T-helper 2 cell treated with Interferon-gamma antibody and Interleukin-4, amounts not matched to agents 5 μg/mL and 100 μg/mL, for 36 hours (primary cell): Measurements from ENCODE around the gene DNAJC25.

Experiments used
- DNase-seq: peaks from one replicate; pipeline ENCODE4 v3.0.0; 2021; ENCODE audit warnings: low spot score
- H3K27ac Mint-ChIP-seq: one replicate; pipeline ENCODE4 v1.8.0; 2021; ENCODE audit warnings: mild to moderate bottlenecking, mixed read lengths
- H3K27me3 Mint-ChIP-seq: one replicate; pipeline ENCODE4 v1.8.0; 2021; ENCODE audit warnings: low read depth, mixed read lengths
- H3K36me3 Mint-ChIP-seq: one replicate; pipeline ENCODE4 v1.8.0; 2021; ENCODE audit warnings: low read depth, mixed read lengths
- H3K4me1 Mint-ChIP-seq: one replicate; pipeline ENCODE4 v1.8.0; 2021; ENCODE audit warnings: low read depth, mixed read lengths
- H3K4me3 Mint-ChIP-seq: one replicate; pipeline ENCODE4 v1.8.0; 2022; ENCODE audit warnings: mild to moderate bottlenecking, moderate library complexity, mixed read lengths
- H3K9me3 Mint-ChIP-seq: one replicate; pipeline ENCODE4 v1.8.0; 2021; ENCODE audit warnings: mixed read lengths

Gene DNAJC25

DNA sequence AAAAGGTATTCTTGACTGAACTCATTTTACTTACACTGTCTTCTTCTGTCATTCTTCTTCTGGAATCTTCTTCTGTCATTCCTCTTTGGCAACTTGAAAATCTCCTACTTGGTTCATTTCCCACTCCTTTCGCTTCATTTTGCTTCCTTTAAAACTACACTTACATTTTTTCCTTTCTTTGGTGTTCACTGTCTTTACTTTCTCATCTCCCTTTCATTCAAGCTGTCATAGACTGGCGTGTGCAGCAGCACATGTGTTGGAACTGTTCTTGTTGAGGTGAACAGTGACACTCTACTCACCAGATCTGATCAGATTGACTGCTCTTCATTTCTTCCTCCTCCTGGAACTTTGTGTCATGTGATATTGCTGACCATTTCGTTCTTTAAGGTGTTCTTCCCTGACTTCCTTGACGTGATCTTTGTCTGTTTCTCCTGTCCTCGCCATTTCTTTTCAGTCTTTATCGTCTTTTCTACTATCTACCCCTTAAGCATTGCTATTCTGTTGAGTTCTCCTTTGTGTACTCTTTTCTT, 6.4 kb downstream of the DNAJC25 start:
- H3K27ac Mint-ChIP-seq = no peak overlapping the region
- peaks cover 21% of the 10 kb centered on the region for H3K4me1 Mint-ChIP-seq
- no peaks in the 10 kb centered on the region for H3K9me3 Mint-ChIP-seq
- peaks cover 1% of the 10 kb centered on the region for H3K36me3 Mint-ChIP-seq
- DNase-seq = no peak
- no peak overlapping the region for H3K4me3 Mint-ChIP-seq
- H3K27me3 Mint-ChIP-seq = no peaks in the 10 kb centered on the region

DNA sequence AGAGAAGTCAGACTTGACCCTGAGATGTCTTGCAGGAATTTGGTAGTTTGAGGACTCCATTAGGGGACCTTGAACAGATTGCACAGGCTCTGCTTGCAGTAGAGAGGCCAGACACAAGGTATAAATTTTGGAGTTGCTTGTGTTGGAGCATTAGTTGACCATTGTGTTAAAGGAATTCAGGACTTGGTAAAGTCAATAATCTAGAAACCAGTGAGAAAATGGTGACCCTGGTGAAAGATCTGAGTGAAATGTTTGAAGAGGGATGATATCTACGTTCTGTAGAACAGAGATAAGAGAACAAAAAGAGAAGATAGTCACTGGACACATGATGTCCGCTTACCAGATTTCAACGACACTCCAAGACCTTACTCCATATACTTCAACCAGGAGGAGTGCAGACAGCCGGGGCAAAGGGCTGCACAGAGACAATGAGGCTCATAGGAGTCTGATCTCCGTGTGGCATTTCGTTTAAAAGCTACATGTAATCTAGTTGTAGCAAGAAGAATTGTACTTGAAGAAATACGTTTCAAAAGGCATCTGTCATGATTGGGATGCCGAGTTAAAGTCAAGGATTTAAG, 13.2 kb downstream of the DNAJC25 start:
- no peak overlapping the region for H3K4me3 Mint-ChIP-seq
- no peak overlapping the region for H3K27ac Mint-ChIP-seq
- peaks cover 23% of the 10 kb centered on the region for H3K36me3 Mint-ChIP-seq
- no peak for DNase-seq
- no peaks in the 10 kb centered on the region for H3K27me3 Mint-ChIP-seq
- H3K9me3 Mint-ChIP-seq = no peaks in the 10 kb centered on the region
- H3K4me1 Mint-ChIP-seq = no peaks in the 10 kb centered on the region

DNA sequence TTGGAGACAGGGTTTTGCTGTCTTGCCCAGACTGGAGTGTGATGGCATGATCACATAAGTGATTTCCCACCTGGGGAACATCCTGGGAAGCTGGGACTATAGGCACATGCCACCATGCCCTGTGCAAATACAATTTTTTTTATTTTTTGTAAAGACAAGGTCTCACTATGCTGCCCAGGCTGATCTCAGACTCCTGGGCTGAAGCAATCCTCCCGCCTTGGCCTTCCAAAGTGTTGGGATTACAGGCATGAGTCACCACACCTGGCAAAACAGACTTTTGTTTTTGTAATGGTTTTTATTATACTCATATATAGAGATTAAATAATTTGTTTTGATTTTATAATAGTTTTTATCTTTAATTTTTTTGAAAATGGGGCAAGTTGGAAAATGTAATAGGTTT, 14.7 kb downstream of the DNAJC25 start:
- DNase-seq = no peak
- H3K36me3 Mint-ChIP-seq = peaks cover 29% of the 10 kb centered on the region
- no peaks in the 10 kb centered on the region for H3K9me3 Mint-ChIP-seq
- H3K27ac Mint-ChIP-seq = no peak overlapping the region
- H3K4me1 Mint-ChIP-seq = no peaks in the 10 kb centered on the region
- H3K4me3 Mint-ChIP-seq = no peak overlapping the region
- no peaks in the 10 kb centered on the region for H3K27me3 Mint-ChIP-seq

DNA sequence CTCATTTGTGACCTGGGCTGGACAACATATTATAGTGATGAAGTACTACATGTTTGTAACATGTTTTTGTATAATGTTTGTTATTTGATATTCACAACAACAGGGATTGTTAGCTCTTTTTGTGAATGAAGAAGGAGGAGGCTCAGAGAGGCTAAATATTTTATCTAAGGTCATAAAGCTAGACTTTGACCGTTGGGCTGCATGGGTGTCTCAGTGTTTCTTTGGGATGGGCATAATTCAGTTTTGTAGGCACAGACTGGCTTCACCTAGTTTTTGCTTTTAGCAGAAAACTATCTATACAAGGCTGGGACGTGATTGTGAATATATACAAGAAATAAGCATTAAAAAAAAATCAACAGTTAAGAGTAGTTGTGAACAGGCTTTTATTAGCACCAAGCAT, 15.3 kb downstream of the DNAJC25 start:
- Mint-ChIP-seq H3K36me3 (peaks cover 29% of the 10 kb centered on the region), H3K4me1 (no peaks in the 10 kb centered on the region), H3K27me3 (no peaks in the 10 kb centered on the region), H3K27ac (no peak overlapping the region), H3K4me3 (no peak overlapping the region), H3K9me3 (no peaks in the 10 kb centered on the region)
- DNase-seq = no peak

DNA sequence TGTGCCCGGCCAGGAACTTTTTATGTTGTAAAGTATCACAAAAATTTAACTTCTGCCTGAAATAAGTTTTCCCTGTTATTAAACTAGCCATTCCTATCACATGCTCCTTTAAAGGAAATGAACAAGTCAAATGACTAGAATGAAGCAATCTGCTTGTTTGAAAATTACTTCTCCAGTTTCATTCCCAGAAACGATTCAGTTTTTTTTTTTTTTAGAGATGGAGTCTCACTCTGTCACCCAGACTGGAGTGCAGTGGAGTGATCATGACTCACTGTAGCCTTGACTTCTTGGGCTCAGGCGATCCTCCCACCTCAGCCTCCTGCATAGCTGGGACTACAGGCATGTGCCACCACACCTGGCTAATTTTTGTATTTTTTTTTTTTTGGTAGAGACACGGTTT, 16.9 kb downstream of the DNAJC25 start:
- Mint-ChIP-seq H3K27ac (no peak overlapping the region), H3K9me3 (no peaks in the 10 kb centered on the region), H3K4me3 (no peak overlapping the region), H3K36me3 (peaks cover 26% of the 10 kb centered on the region), H3K27me3 (no peaks in the 10 kb centered on the region), H3K4me1 (no peaks in the 10 kb centered on the region)
- DNase-seq = no peak

DNA sequence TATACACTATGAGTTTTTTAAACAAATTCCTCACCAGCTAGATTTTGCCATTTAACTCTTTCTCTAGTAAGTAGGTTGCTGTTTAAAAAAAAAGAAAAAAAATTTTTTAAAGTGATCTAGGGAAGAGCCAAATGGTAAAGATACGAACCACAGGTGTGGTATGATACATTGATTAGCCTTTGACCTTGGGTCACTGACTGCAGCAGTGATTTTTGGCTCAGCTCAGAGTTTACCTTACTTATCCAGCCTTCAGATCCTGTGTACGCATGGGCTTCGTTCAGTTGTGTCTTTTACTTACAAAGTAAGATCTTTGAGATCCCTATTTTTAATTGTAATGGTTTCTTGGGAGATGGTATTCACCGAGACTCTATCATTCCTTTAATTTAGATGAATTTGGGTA, 17.9 kb downstream of the DNAJC25 start:
- DNase-seq = no peak
- H3K36me3 Mint-ChIP-seq = peaks cover 28% of the 10 kb centered on the region
- no peaks in the 10 kb centered on the region for H3K27me3 Mint-ChIP-seq
- H3K4me1 Mint-ChIP-seq = no peaks in the 10 kb centered on the region
- H3K4me3 Mint-ChIP-seq = no peak overlapping the region
- H3K27ac Mint-ChIP-seq = no peak overlapping the region
- H3K9me3 Mint-ChIP-seq = no peaks in the 10 kb centered on the region

DNA sequence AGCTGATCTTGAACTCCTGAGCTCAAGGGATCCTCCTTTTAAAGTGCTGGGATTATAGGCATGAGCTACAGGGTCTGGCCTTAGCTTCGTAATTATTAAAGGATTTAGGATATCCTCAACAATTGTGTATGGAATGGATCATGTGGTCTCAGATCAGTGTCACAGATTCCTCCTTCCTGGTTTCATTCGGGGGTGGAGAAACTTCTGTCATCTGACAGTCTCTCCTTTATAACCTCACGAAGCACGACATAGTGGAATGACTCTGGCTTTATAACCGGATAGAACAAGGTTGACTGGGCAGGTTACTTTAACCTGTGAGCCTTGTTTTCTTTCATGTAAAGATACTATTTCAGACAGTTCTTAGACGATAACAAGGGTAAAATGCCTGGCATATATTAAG, 25.9 kb downstream of the DNAJC25 start:
- DNase-seq = no peak
- H3K36me3 Mint-ChIP-seq = peaks cover 12% of the 10 kb centered on the region
- H3K27me3 Mint-ChIP-seq = no peaks in the 10 kb centered on the region
- peaks cover 1% of the 10 kb centered on the region for H3K4me1 Mint-ChIP-seq
- H3K9me3 Mint-ChIP-seq = no peaks in the 10 kb centered on the region
- no peak overlapping the region for H3K4me3 Mint-ChIP-seq
- H3K27ac Mint-ChIP-seq = no peak overlapping the region

DNA sequence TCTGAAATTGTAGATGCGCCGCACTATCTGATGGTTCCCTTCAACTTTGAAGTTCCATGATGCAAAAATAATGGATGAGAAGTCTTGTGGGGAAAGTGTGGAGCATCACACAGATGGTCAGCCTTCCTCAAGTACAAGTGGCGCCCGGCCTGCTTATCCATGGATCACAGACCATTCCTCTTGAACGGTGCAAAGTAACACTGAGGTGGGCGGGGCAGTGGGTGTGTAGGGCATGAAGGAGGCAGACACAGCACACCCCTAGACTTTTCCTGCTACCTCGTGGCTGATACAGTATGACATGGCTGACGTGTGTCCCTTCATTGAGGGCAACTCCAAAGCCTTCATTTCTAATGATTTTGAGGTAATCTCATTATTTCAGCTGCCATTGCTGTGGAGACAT, 27.8 kb downstream of the DNAJC25 start:
- no peaks in the 10 kb centered on the region for H3K27me3 Mint-ChIP-seq
- no peak overlapping the region for H3K27ac Mint-ChIP-seq
- no peaks in the 10 kb centered on the region for H3K9me3 Mint-ChIP-seq
- no peak for DNase-seq
- H3K36me3 Mint-ChIP-seq = peaks cover 16% of the 10 kb centered on the region
- H3K4me3 Mint-ChIP-seq = no peak overlapping the region
- peaks cover 15% of the 10 kb centered on the region for H3K4me1 Mint-ChIP-seq

DNA sequence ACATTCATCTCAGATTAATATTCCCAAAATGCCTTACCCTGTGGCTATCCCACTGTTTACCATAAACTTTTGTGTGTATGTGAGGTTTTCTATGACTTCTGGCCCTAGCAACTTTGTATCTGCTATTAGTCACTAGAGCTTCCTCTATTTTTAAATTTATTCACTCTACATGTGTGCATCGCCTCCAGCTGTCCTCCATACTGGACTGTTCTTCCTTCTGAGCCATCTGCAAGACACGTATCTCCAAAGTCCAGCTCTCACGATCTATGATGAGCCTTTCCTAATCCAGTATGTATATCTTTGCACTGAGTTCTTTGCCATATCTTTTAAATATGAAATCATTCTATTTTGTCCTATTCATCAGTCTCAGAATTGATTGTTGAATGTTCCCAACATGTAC, 28.6 kb downstream of the DNAJC25 start:
- DNase-seq = no peak
- H3K36me3 Mint-ChIP-seq = peaks cover 15% of the 10 kb centered on the region
- H3K9me3 Mint-ChIP-seq = no peaks in the 10 kb centered on the region
- H3K4me3 Mint-ChIP-seq = no peak overlapping the region
- H3K27me3 Mint-ChIP-seq = no peaks in the 10 kb centered on the region
- H3K27ac Mint-ChIP-seq = no peak overlapping the region
- peaks cover 17% of the 10 kb centered on the region for H3K4me1 Mint-ChIP-seq

DNA sequence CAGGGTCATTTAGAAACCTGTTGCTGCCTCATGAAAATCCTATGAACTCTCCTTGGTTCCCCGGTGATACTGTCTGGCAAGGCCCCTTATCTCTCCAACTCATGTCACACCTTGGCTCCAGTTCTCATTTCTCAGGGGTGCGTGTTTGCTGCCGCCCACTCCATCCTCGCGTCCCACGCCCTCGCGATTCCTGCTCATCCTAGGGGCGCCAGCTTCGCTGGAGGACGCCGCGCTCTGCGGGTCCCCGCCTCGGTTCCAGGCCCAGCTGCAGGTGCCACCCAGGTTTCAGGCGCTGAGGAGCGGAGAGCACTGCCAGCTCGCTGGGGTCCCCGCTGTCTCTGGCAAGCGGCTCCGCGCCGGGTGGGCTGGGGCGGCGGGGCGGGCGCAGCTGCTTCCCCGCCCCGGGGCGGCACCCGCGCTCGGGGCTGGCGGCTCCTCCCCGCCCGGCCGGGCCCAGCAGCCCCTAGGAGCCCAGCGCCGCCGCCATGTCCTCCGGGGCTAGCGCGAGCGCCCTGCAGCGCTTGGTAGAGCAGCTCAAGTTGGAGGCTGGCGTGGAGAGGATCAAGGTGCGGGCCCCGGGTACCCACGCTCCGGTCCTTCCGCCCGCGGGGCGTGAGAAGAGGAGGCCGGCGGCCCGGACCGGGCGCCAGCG, 30.1 kb downstream of the DNAJC25 start, which contains the start of gene GNG10:
TSS of gene GNG10 (plus strand) at position 456 of the 652 bp plus-strand sequence. CDS start at position 486, 30 bp downstream.
- Mint-ChIP-seq H3K9me3 (no peaks in the 10 kb centered on the region), H3K27ac (peak within 1 kb of the TSS; percentile 95), H3K36me3 (peaks cover 17% of the 10 kb centered on the region), H3K27me3 (no peaks in the 10 kb centered on the region), H3K4me1 (peaks cover 20% of the 10 kb centered on the region), H3K4me3 (peak within 1 kb of the TSS; percentile 92)
- peak; percentile 75 for DNase-seq

DNA sequence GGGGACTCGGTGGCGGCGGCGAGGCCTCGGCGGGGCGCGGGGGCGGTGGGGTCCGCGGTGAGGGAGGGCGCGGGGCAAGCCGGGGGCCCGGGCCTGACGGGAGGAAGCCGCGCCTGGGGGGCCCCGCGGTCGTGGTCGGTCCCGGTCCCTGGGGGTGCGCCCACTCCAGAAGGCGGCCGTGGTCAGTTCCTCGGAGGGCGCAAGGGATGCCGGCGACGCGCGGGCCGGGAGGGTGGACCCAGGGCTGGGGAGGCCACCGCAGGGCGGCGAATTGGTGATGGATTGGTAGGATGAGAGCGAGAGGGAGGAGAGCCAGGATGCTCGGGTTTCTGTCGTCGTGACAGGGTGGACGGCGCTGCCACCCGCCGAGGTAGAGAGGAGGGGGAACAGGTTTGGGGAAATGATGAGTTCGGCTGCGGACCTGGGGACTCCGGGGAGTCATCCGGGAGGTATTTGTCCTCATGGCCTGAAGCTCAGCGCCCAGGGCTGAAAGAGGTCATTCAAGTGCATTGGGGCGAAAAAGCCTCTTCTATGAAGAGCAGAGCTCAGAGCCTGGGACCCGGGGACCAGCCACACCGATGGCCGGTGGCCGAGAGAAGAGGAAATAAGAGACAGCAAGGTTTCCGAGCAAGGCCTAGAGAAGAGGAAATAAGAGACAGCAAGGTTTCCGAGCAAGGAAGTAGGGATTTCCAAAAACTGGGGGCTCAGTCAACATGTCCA, 30.8 kb downstream of the DNAJC25 start:
- H3K4me1 Mint-ChIP-seq = peaks cover 20% of the 10 kb centered on the region
- peak overlapping the region; percentile 92 for H3K4me3 Mint-ChIP-seq
- no peaks in the 10 kb centered on the region for H3K27me3 Mint-ChIP-seq
- peaks cover 21% of the 10 kb centered on the region for H3K36me3 Mint-ChIP-seq
- no peaks in the 10 kb centered on the region for H3K9me3 Mint-ChIP-seq
- peak overlapping the region; percentile 95 for H3K27ac Mint-ChIP-seq
- DNase-seq = no peak

DNA sequence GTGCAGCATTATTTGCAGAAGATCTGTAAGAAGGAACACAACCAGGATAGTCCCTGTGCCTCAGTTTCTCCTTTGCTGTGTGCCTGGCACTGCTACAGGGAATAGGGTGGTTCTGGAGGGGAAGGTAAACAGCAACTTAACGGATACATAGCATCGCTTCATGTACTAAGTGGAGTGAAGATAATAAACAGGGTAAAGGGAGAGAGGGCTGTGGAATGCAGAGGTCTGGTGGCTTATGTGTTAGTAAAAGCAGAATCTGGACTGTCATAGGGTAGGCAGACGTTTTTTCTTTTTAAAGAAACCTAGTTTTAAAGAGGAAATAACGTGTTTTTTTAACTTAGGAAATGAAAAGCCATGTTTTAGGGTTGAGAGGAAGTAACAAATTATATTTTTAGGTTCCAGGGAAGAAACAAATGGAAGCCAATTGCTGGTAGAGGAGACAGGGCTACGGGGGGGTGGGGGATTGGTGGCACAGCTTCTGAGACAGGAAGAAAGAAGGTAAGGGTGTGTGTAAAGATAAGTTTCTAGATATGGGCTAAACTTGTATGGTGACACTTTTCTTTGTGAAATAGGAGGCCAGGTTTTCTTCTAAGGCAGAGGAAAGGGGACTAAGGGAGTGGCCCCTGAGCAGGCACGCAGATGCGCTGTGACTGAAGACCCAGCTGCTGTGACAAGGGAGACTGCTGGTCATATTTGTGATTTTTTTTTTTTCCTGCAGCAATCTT, 31.6 kb downstream of the DNAJC25 start:
- Mint-ChIP-seq H3K9me3 (no peaks in the 10 kb centered on the region), H3K36me3 (peaks cover 24% of the 10 kb centered on the region), H3K27ac (peak overlapping the region; percentile 95), H3K4me1 (peaks cover 20% of the 10 kb centered on the region), H3K27me3 (no peaks in the 10 kb centered on the region), H3K4me3 (peak overlapping the region; percentile 92)
- no peak for DNase-seq

DNA sequence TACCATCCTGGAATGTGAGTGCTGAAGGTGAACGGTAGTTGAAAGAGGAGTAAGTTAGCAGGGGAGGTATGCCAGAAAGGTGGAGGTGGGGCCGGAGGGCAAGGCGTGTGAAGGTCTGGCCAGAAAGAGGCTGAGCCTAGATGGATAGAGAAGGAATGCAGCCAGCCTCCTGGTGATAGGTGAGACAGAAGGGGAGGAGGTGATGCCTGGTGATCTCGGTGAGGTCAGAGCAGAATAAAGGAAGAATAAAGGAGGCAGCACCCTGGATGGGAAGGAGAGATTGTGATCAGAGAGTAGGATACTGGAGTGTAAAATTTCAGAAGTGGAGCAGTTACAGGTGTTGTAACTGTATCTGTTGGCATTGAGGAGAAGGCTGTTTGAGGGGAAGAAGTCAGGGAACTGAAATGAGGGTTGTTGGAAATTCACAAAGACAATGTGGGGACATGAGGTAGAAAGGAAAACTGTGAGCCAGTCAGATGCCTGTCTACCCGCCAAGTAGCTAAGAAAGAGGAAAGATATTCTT, 32.2 kb downstream of the DNAJC25 start:
- no peak for DNase-seq
- H3K4me3 Mint-ChIP-seq = peak overlapping the region; percentile 92
- H3K27me3 Mint-ChIP-seq = no peaks in the 10 kb centered on the region
- no peaks in the 10 kb centered on the region for H3K9me3 Mint-ChIP-seq
- H3K36me3 Mint-ChIP-seq = peaks cover 24% of the 10 kb centered on the region
- H3K4me1 Mint-ChIP-seq = peaks cover 20% of the 10 kb centered on the region
- peak overlapping the region; percentile 95 for H3K27ac Mint-ChIP-seq
